Adrenal gland (tissue), 12 donors: ENCODE data around the gene HINT2. TPM values are rescaled to one million over a fixed set of nuclear protein-coding genes. Genes with fewer than 3 reads are reported as not detected.

Source experiments
- DNase-seq, 7 donors: peaks; one replicate each; pipeline ENCODE4 v3.0.0-alpha.2; 2019 to 2020
- H3K27ac ChIP-seq, 5 donors: fragments of 200-600 bp; sonication (generic) in 4 of 5; 1 replicate in 3 of 5; 2 replicates in 2 of 5; pipeline versions ENCODE4 v1.5.1 to v1.8.0; 2016 to 2020; ENCODE audit warnings: mild to moderate bottlenecking in 1 of 5
- H3K27me3 ChIP-seq: fragments of 200-600 bp; 2 replicates; pipeline ENCODE4 v1.8.0; 2021
- H3K36me3 ChIP-seq, 2 donors: fragments of 200-600 bp; replicated peaks in 1 of 2; 1 replicate in 1 of 2; 2 replicates in 1 of 2; pipeline versions ENCODE4 v1.5.1 to v1.8.0; 2018 to 2022
- H3K4me1 ChIP-seq, 2 donors: fragments of 200-600 bp; replicated peaks in 1 of 2; 1 replicate in 1 of 2; 2 replicates in 1 of 2; pipeline versions ENCODE4 v1.5.1 to v1.8.0; 2018 to 2021
- H3K4me3 ChIP-seq, 4 donors: fragments of 200-600 bp; sonication (generic) in 3 of 4; one replicate each; pipeline ENCODE4 v1.5.1; 2016 to 2018
- H3K9me3 ChIP-seq, 3 donors: fragments of 200-600 bp; sonication (generic) in 1 of 3; replicated peaks in 1 of 3; 1 replicate in 2 of 3; 2 replicates in 1 of 3; pipeline versions ENCODE4 v1.5.1 to v1.8.0; 2016 to 2021
- CTCF ChIP-seq, 6 experiments: fragments of 450-650 bp in 4 of 6; fragments of 200-600 bp in 2 of 6; sonication (generic) in 1 of 6; IDR thresholded peaks; 1 replicate in 5 of 6; 2 replicates in 1 of 6; pipeline versions ENCODE4 v1.5.1 to v1.8.0; 2016 to 2021; ENCODE audit warnings: antibody characterized with exemption in 6 of 6, mild to moderate bottlenecking in 2 of 6, moderate library complexity in 1 of 6
- POLR2A ChIP-seq, 2 donors: fragments of 450-650 bp; IDR thresholded peaks; one replicate each; pipeline ENCODE4 v1.6.1; 2017; ENCODE audit warnings: antibody characterized with exemption in 2 of 2, mild to moderate bottlenecking in 2 of 2, moderate library complexity in 1 of 2
- WGBS, 4 donors: extraction: QIAGEN DNeasy Blood & Tissue Kit in 2 of 4; methylation state at CpG; one replicate each; pipeline versions ENCODE4 v1.1.5 to v1.1.7; 2013 to 2017; 5-methylcytosine and 5-hydroxymethylcytosine counted together
- intact Hi-C, 2 donors: fragments of 100-400 bp; cut with DNase I; formaldehyde crosslinking; loops; one replicate each; pipeline versions ENCODE4 v1.14.1 to v1.15.0; 2022 to 2023
- polyA plus RNA-seq, 3 donors: library from polyadenylated mRNA; stranded (reverse); fragments of 200-250 nt in 2 of 3; fragments of 350-450 nt in 1 of 3; fragmentation: Illumina TruSeq in 1 of 3; extraction: RNeasy Lipid Tissue Mini Kit (QIAGEN cat#74804) in 1 of 3; gene quantifications; one replicate each; pipeline ENCODE4 v1.2.3, GENCODE V29; 2013 to 2014
- total RNA-seq, 9 donors: library from RNA; depleted of rRNA in 4 of 9; stranded (reverse); fragments of >200 nt in 4 of 9; fragments of 120-200 nt in 1 of 9; fragmentation: NEBNext Ultra II Directional in 1 of 9; extraction: Animal tissue kit (Norgen Biotek cat#: 25700) in 1 of 9; gene quantifications; one replicate each; pipeline versions ENCODE4 v1.1.0 to v1.2.4, GENCODE V29; 2013 to 2023
- donor health status: healthy with polysubstance abuse.
- donor health status: Bipolar disorder and iron deficiency.
- donor health status: DM: yes; HTN: yes; CAD: no.
- donor health status: DM: no; HTN: no; CAD: no.
- donor health status: DM: no; HTN: no; CAD: no.
- donor health status: DM: yes; HTN: yes; CAD: no.

HINT2 gene
- total and polyA plus RNA-seq, 12 donors: 27.6 to 199 (median 82.9) TPM

GRCh38 chr9:35769763-35770162 is 45.1 kb downstream of the HINT2 start:
- H3K27me3 ChIP-seq: no peaks in the 10 kb centered on the region
- no peaks in the 10 kb centered on the region for H3K9me3 ChIP-seq
- no peak overlapping the region for H3K4me3 ChIP-seq
- intact Hi-C loops: no loop called here
- peaks cover 18 to 23% of the 10 kb centered on the region in 2 donors for H3K4me1 ChIP-seq
- TF ChIP-seq CTCF (IDR thresholded peaks at IDR 0.05) (no peak), POLR2A (IDR thresholded peaks at IDR 0.05) (no peak)
- no peak for DNase-seq
- no peak overlapping the region for H3K27ac ChIP-seq
- H3K36me3 ChIP-seq: no peaks in the 10 kb centered on the region
- 88 to 100% (median 94%) methylated on average over 1 of the region's 1 CpG for WGBS, 4 donors

GRCh38 chr9:35767458-35767857 is 47.4 kb downstream of the HINT2 start:
- WGBS, 4 donors: 77 to 96% (median 88%) methylated on average over 1 of the region's 1 CpG
- Histone ChIP-seq H3K36me3 (no peaks in the 10 kb centered on the region), H3K9me3 (no peaks in the 10 kb centered on the region), H3K4me1 (peaks cover 18 to 23% of the 10 kb centered on the region in 2 donors), H3K27ac (no peak overlapping the region), H3K27me3 (no peaks in the 10 kb centered on the region), H3K4me3 (no peak overlapping the region)
- intact Hi-C loops: no loop called here
- TF ChIP-seq POLR2A (IDR thresholded peaks at IDR 0.05) (no peak), CTCF (IDR thresholded peaks at IDR 0.05) (no peak)
- no peak for DNase-seq

- Histone ChIP-seq H3K36me3 (no peaks in the 10 kb centered on the region), H3K4me3 (no peak overlapping the region), H3K9me3 (no peaks in the 10 kb centered on the region), H3K27me3 (no peaks in the 10 kb centered on the region), H3K4me1 (peaks cover 18 to 20% of the 10 kb centered on the region in 2 donors), H3K27ac (no peak overlapping the region)
- WGBS, 4 donors: 77 to 98% (median 83%) methylated on average over 2 of the region's 2 CpGs
- DNase-seq: no peak
- intact Hi-C loops: no loop called here
- TF ChIP-seq POLR2A (IDR thresholded peaks at IDR 0.05) (no peak), CTCF (IDR thresholded peaks at IDR 0.05) (no peak)
Measured at GRCh38 chr9:35766997-35767396, 47.8 kb downstream of the HINT2 start.

GRCh38 chr9:35763803-35764202 is 51.0 kb downstream of the HINT2 start:
- no peak for TF ChIP-seq CTCF (IDR thresholded peaks at IDR 0.05)
- TF ChIP-seq POLR2A (IDR thresholded peaks at IDR 0.05): no peak
- intact Hi-C loops: no loop called here
- 93 to 100% (median 95%) methylated on average over 1 of the region's 1 CpG for WGBS, 4 donors
- no peaks in the 10 kb centered on the region for H3K36me3 ChIP-seq
- no peaks in the 10 kb centered on the region for H3K27me3 ChIP-seq
- peaks cover 0 to 2% of the 10 kb centered on the region in 2 donors for H3K4me1 ChIP-seq
- no peak overlapping the region for H3K4me3 ChIP-seq
- H3K27ac ChIP-seq: no peak overlapping the region
- DNase-seq: no peak
- no peaks in the 10 kb centered on the region for H3K9me3 ChIP-seq
